Measurements from ENCODE around the gene PPP2R5D.
A peak's percentile ranks its signal among the peaks of the same experiment; 100 is the strongest.

Gene PPP2R5D

GRCh38 chr6:43021270-43022047 is 37.1 kb downstream of the PPP2R5D start, which contains the start of gene RRP36:
Gene RRP36 (plus strand): TSS chr6:43021623. CDS start chr6:43021655, 32 bp downstream.
- H3K27ac ChIP-seq, result peak within 1 kb of the TSS; percentile 95
- peak; percentile 67; the same call in 1 of the 2 replicates for TF ChIP-seq ZFX (IDR thresholded peaks at IDR 0.05)
- TF ChIP-seq CTCF (conservative IDR thresholded peaks at IDR 0.05), result no peak

GRCh38 chr6:43024436-43024835 is 40.1 kb downstream of the PPP2R5D start:
- H3K27ac ChIP-seq, result no peak overlapping the region
- TF ChIP-seq ZFX (IDR thresholded peaks at IDR 0.05), result no peak
- TF ChIP-seq CTCF (conservative IDR thresholded peaks at IDR 0.05), result no peak

GRCh38 chr6:43026365-43026764 is 42.0 kb downstream of the PPP2R5D start:
- no peak for TF ChIP-seq CTCF (conservative IDR thresholded peaks at IDR 0.05)
- TF ChIP-seq ZFX (IDR thresholded peaks at IDR 0.05), result no peak
- no peak overlapping the region for H3K27ac ChIP-seq

- H3K27ac ChIP-seq, result no peak overlapping the region
- TF ChIP-seq CTCF (conservative IDR thresholded peaks at IDR 0.05) (no peak), ZFX (IDR thresholded peaks at IDR 0.05) (no peak)
Observed at GRCh38 chr6:43029120-43029519, 44.8 kb downstream of the PPP2R5D start.

- TF ChIP-seq ZFX (IDR thresholded peaks at IDR 0.05), result no peak
- no peak for TF ChIP-seq CTCF (conservative IDR thresholded peaks at IDR 0.05)
- no peak overlapping the region for H3K27ac ChIP-seq
Observed at GRCh38 chr6:43032326-43032725, 48.0 kb downstream of the PPP2R5D start.

GRCh38 chr6:43033496-43034189 is 49.3 kb downstream of the PPP2R5D start:
- no peak for TF ChIP-seq ZFX (IDR thresholded peaks at IDR 0.05)
- TF ChIP-seq CTCF (conservative IDR thresholded peaks at IDR 0.05), result no peak
- no peak overlapping the region for H3K27ac ChIP-seq

- H3K27ac ChIP-seq, result no peak overlapping the region
- TF ChIP-seq ZFX (IDR thresholded peaks at IDR 0.05) (no peak), CTCF (conservative IDR thresholded peaks at IDR 0.05) (no peak)
Observed at GRCh38 chr6:43034190-43034525, 49.8 kb downstream of the PPP2R5D start.
